HCT116 (cell line): ENCODE results near the gene KIF5A. TPM values are rescaled to one million over a fixed set of nuclear protein-coding genes. Genes with fewer than 3 reads are reported as not detected.

Source experiments
- ATAC-seq: fragments of 200-7000 bp; cut with Tn5 transposase; 2 replicates; pipeline ENCODE4 v1.9.1; 2020; ENCODE audit warnings: mild to moderate bottlenecking, moderate library complexity
- BruUV-seq: library from RNA; stranded (reverse); fragments of 400-500 nt; replicated peaks from 2 replicates; lab custom pipeline; 2021; lab: Mats Ljungman, UMichigan
- CTCF ChIA-PET: fragments of 300-600 bp; sonication (Branson Sonifier 250); formaldehyde crosslinking; loops from one replicate; lab custom pipeline; 2021; ENCODE audit warnings: antibody characterized with exemption; lab: Charles Lee
- POLR2A ChIA-PET: fragments of 300-600, 350-600 bp; sonication (Branson Sonifier 250); formaldehyde crosslinking; loops from one replicate; lab custom pipeline; 2021; ENCODE audit warnings: antibody characterized with exemption; lab: Charles Lee
- RAD21 ChIA-PET, 2 experiments: fragments of 300-600 bp; sonication (Branson Sonifier 250); formaldehyde crosslinking; loops; one replicate each; lab custom pipeline; 2023; ENCODE audit warnings: low total read pairs in 2 of 2; ENCODE audit not compliant: uncharacterized antibody in 2 of 2, unreplicated experiment in 2 of 2, low non-redundant PET in 1 of 2; lab: Charles Lee
- DNase-seq: peaks from one replicate; pipeline ENCODE4 v3.0.0-alpha.2; 2010; ENCODE audit warnings: low read depth, low spot score
- H2AFZ ChIP-seq: fragments of 200-600 bp; shearing (Covaris generic), sonication (generic); 2 replicates; pipeline ENCODE4 v1.6.1; 2017; ENCODE audit warnings: low read depth, mixed run types, mixed read lengths, antibody characterized with exemption, low read length; ENCODE audit not compliant: poor library complexity, severe bottlenecking
- H3K27ac ChIP-seq: 2 replicates; pipeline ENCODE4 v1.5.1; 2012; ENCODE audit warnings: low read depth, low read length
- H3K27me3 ChIP-seq: fragments of 200-600 bp; sonication (generic); 2 replicates; pipeline ENCODE4 v1.6.1; 2016; ENCODE audit warnings: mixed run types, low read length, mixed read lengths; ENCODE audit not compliant: insufficient read depth
- H3K36me3 ChIP-seq, 2 experiments: fragments of 200-500 bp in 1 of 2; fragments of 200-600 bp in 1 of 2; sonication (Bioruptor generic) in 1 of 2; sonication (generic) in 1 of 2; 2 replicates each; pipeline versions ENCODE4 v1.5.1 to v1.6.1; 2014 to 2016; ENCODE audit warnings: low read length in 2 of 2, inconsistent platforms in 1 of 2, mixed read lengths in 1 of 2, mixed run types in 1 of 2; ENCODE audit not compliant: insufficient read depth in 2 of 2, control insufficient read depth in 1 of 2
- H3K4me1 ChIP-seq, 2 experiments: fragments of 200-600 bp in 1 of 2; sonication (generic) in 1 of 2; 2 replicates each; pipeline versions ENCODE4 v1.5.1 to v1.6.1; 2012 to 2017; ENCODE audit warnings: low read length in 2 of 2, inconsistent platforms in 1 of 2, mild to moderate bottlenecking in 1 of 2, mixed read lengths in 1 of 2, mixed run types in 1 of 2, moderate library complexity in 1 of 2; ENCODE audit not compliant: insufficient read depth in 2 of 2, control insufficient read depth in 1 of 2
- H3K4me2 ChIP-seq: fragments of 200-600 bp; sonication (generic); 2 replicates; pipeline ENCODE4 v1.6.1; 2017; ENCODE audit warnings: mixed run types, low read length, mixed read lengths
- H3K4me3 ChIP-seq, 2 experiments: fragments of 200-600 bp in 1 of 2; sonication (generic) in 1 of 2; replicated peaks in 1 of 2; 2 replicates each; pipeline ENCODE4 v1.5.1; 2011 to 2016; ENCODE audit warnings: low read length in 2 of 2, control low read depth in 1 of 2, low read depth in 1 of 2, mild to moderate bottlenecking in 1 of 2, mixed read lengths in 1 of 2, mixed run types in 1 of 2
- H3K79me2 ChIP-seq: fragments of 200-600 bp; sonication (generic); 2 replicates; pipeline ENCODE4 v1.6.1; 2017; ENCODE audit warnings: mild to moderate bottlenecking, mixed run types, low read length, moderate library complexity, mixed read lengths; ENCODE audit not compliant: insufficient read depth
- H3K9ac ChIP-seq: fragments of 200-600 bp; sonication (generic); 2 replicates; pipeline ENCODE4 v1.6.1; 2016; ENCODE audit warnings: low read length, mixed read lengths
- H3K9me2 ChIP-seq: fragments of 200-600 bp; sonication (generic), shearing (Covaris generic); 2 replicates; pipeline ENCODE4 v1.6.1; 2017; ENCODE audit warnings: mixed run types, mild to moderate bottlenecking, moderate library complexity; ENCODE audit not compliant: insufficient read depth
- H3K9me3 ChIP-seq, 2 experiments: fragments of 200-500 bp in 1 of 2; fragments of 200-600 bp in 1 of 2; sonication (Bioruptor generic) in 1 of 2; sonication (generic) in 1 of 2; 2 replicates each; pipeline ENCODE4 v1.6.1; 2014 to 2017; ENCODE audit warnings: low read length in 2 of 2, mixed read lengths in 2 of 2, inconsistent platforms in 1 of 2, low read depth in 1 of 2, mild to moderate bottlenecking in 1 of 2, mixed run types in 1 of 2, moderate library complexity in 1 of 2; ENCODE audit not compliant: control insufficient read depth in 1 of 2, insufficient read depth in 1 of 2
- H4K20me1 ChIP-seq: fragments of 200-600 bp; sonication (generic), shearing (Covaris generic); 2 replicates; pipeline ENCODE4 v1.6.1; 2017; ENCODE audit warnings: mixed run types, mild to moderate bottlenecking, moderate library complexity; ENCODE audit not compliant: insufficient read depth
- CBX3 ChIP-seq: IDR thresholded peaks from 2 replicates; pipeline ENCODE4 v1.6.1; 2012; ENCODE audit warnings: low read depth
- CEBPB ChIP-seq: IDR thresholded peaks from 2 replicates; pipeline ENCODE4 v1.6.1; 2012; ENCODE audit warnings: low read depth
- CTCF ChIP-seq, 3 experiments: fragments of 200-600 bp in 1 of 3; sonication (generic) in 1 of 3; IDR thresholded peaks in 2 of 3; conservative IDR thresholded peaks in 1 of 3; 2 replicates each; pipeline ENCODE4 v1.5.1; 2012 to 2017; ENCODE audit warnings: low read depth in 2 of 3, low read length in 2 of 3, antibody characterized with exemption in 1 of 3, borderline replicate concordance in 1 of 3, control low read depth in 1 of 3, mild to moderate bottlenecking in 1 of 3, mixed read lengths in 1 of 3, mixed run types in 1 of 3, moderate library complexity in 1 of 3; ENCODE audit not compliant: insufficient read depth in 1 of 3
- EGR1 ChIP-seq: IDR thresholded peaks from 2 replicates; pipeline ENCODE4 v1.6.1; 2012; ENCODE audit warnings: low read depth
- ELF1 ChIP-seq: IDR thresholded peaks from 2 replicates; pipeline ENCODE4 v1.6.1; 2012; ENCODE audit warnings: low read depth, borderline replicate concordance
- EZH2phosphoT487 ChIP-seq: fragments of 200-600 bp; IDR thresholded peaks from 2 replicates; pipeline ENCODE4 v1.6.1; 2018; ENCODE audit warnings: antibody characterized with exemption, borderline replicate concordance
- FOSL1 ChIP-seq: IDR thresholded peaks from 2 replicates; pipeline ENCODE4 v1.6.1; 2012; ENCODE audit warnings: low read depth
- POLR2A ChIP-seq: IDR thresholded peaks from 2 replicates; pipeline ENCODE4 v1.7.0; 2011; ENCODE audit warnings: borderline replicate concordance; ENCODE audit not compliant: insufficient read depth, insufficient read length; ENCODE audit errors: extremely low read depth
- SP1 ChIP-seq: IDR thresholded peaks from 2 replicates; pipeline ENCODE4 v1.6.1; 2012; ENCODE audit warnings: low read depth
- SRF ChIP-seq: IDR thresholded peaks from 2 replicates; pipeline ENCODE4 v1.6.1; 2012; ENCODE audit warnings: low read depth
- TCF7L2 ChIP-seq: IDR thresholded peaks from 2 replicates; pipeline ENCODE4 v1.7.0; 2011; ENCODE audit warnings: borderline replicate concordance, inconsistent platforms; ENCODE audit not compliant: insufficient read depth, insufficient read length; ENCODE audit errors: extremely low read depth
- YY1 ChIP-seq: IDR thresholded peaks from 2 replicates; pipeline ENCODE4 v1.6.1; 2011; ENCODE audit warnings: low read length, low read depth, moderate library complexity, mild to moderate bottlenecking; ENCODE audit not compliant: insufficient replicate concordance; ENCODE audit errors: extremely low read depth
- ZFX ChIP-seq: fragments of 450-650 bp; IDR thresholded peaks from 2 replicates; pipeline ENCODE4 v1.6.1; 2017
- ZNF274 ChIP-seq: fragments of 200-500 bp; sonication (Bioruptor generic); IDR thresholded peaks from 2 replicates; pipeline ENCODE4 v1.6.1; 2014; ENCODE audit warnings: mild to moderate bottlenecking, low read depth, low read length, inconsistent platforms
- intact Hi-C: fragments of 100-400 bp; cut with micrococcal nuclease; formaldehyde crosslinking; loops from 2 replicates; pipeline ENCODE4 v1.10.0; 2022
- total RNA-seq: library from RNA; stranded (reverse); gene quantifications from one replicate; pipeline ENCODE4 v1.2.1, GENCODE V29; 2021; ENCODE audit not compliant: unreplicated experiment
- TF ChIP-seq, protein P1 (sequence below): IDR thresholded peaks from 2 replicates; pipeline ENCODE4 v1.6.1; 2011; ENCODE audit warnings: mild to moderate bottlenecking, low read length, moderate library complexity; ENCODE audit not compliant: insufficient replicate concordance; ENCODE audit errors: extremely low read depth
- TF ChIP-seq, protein P2 (sequence below): IDR thresholded peaks from 2 replicates; pipeline ENCODE4 v1.6.1; 2012

The KIF5A gene
- total RNA-seq, 1 experiment from 2014 or later, result 5.2 TPM

DNA sequence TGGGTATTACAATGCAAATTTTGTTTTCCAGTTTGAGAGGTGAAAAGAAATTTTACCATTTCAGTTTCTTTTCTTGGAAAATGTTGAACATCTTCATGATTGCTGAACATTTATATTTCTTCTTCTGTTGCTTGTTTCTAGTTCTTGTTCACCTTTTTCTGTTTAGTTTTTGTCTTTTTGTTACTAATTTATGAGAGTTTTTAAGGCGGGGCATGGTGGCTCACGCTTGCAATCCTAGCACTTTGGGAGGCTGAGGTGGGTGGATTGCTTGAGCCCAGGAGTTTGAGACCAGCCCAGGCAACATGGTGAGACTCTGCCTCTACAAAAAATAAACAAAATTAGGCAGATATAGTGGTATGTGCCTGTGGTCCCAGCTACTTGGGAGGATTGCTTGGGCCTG is 10.7 kb downstream of the KIF5A start:
- ATAC-seq (no peak), DNase-seq (no peak)
- no peak overlapping the region for H3K9ac ChIP-seq
- H3K4me3 ChIP-seq, result no peak overlapping the region
- no peaks in the 10 kb centered on the region for H3K27me3 ChIP-seq
- ChIA-PET POLR2A (no interaction called here), CTCF (interaction anchor here (1.1 kb wide), 1 partner anchor 23 kb away, joined by 3 read pairs; no protein-coding TSS in a partner anchor), RAD21 (no interaction called here)
- peaks cover 9 to 16% of the 10 kb centered on the region in 2 experiments for H3K4me1 ChIP-seq
- intact Hi-C loops, result no loop called here
- no TSS peak for BruUV-seq
- peak overlapping the region; percentile 50; the same call in 1 of the 2 replicates for H3K4me2 ChIP-seq
- H3K9me3 ChIP-seq, result no peaks in the 10 kb centered on the region
- H3K36me3 ChIP-seq, result no peaks in the 10 kb centered on the region
- no peaks in the 10 kb centered on the region for H3K79me2 ChIP-seq
- no peaks in the 10 kb centered on the region for H3K9me2 ChIP-seq
- no peak overlapping the region for H3K27ac ChIP-seq
- no peaks in the 10 kb centered on the region for H4K20me1 ChIP-seq
- TF ChIP-seq ELF1 (no peak), ZNF274 (no peak), YY1 (no peak), ZFX (no peak), EGR1 (no peak), SP1 (no peak), SRF (no peak), FOSL1 (no peak), POLR2A (no peak), EZH2phosphoT487 (no peak), TCF7L2 (no peak), CTCF (IDR thresholded peaks at IDR 0.05 in 2 of 3, conservative IDR thresholded peaks at IDR 0.05 in 1 of 3; ENCODE audit: borderline replicate concordance in 1 of 3, insufficient read depth in 1 of 3, low read depth in 2 of 3, low read length in 2 of 3) (no peak), CBX3 (no peak), CEBPB (no peak)
- TF ChIP-seq, protein P1, sequence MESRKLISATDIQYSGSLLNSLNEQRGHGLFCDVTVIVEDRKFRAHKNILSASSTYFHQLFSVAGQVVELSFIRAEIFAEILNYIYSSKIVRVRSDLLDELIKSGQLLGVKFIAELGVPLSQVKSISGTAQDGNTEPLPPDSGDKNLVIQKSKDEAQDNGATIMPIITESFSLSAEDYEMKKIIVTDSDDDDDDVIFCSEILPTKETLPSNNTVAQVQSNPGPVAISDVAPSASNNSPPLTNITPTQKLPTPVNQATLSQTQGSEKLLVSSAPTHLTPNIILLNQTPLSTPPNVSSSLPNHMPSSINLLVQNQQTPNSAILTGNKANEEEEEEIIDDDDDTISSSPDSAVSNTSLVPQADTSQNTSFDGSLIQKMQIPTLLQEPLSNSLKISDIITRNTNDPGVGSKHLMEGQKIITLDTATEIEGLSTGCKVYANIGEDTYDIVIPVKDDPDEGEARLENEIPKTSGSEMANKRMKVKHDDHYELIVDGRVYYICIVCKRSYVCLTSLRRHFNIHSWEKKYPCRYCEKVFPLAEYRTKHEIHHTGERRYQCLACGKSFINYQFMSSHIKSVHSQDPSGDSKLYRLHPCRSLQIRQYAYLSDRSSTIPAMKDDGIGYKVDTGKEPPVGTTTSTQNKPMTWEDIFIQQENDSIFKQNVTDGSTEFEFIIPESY, result no peak
- TF ChIP-seq, protein P2, sequence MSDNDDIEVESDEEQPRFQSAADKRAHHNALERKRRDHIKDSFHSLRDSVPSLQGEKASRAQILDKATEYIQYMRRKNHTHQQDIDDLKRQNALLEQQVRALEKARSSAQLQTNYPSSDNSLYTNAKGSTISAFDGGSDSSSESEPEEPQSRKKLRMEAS, result no peak
- H2AFZ ChIP-seq, result no peak overlapping the region
